HG02623 (cell line): ENCODE data around the gene PIEZO1.

Experiments used
- ATAC-seq: cut with Tn5 transposase; IDR thresholded peaks from one replicate; pipeline ENCODE4 v1.9.1; 2021; ENCODE audit warnings: moderate library complexity; ENCODE audit not compliant: unreplicated experiment

Gene PIEZO1

GRCh38 chr16:88770461-88771293 is 14.3 kb downstream of the PIEZO1 start:
- no peak for ATAC-seq

GRCh38 chr16:88769617-88770460 is 15.2 kb downstream of the PIEZO1 start:
- ATAC-seq = no peak

GRCh38 chr16:88768071-88768783 is 16.8 kb downstream of the PIEZO1 start:
- no peak for ATAC-seq

- no peak for ATAC-seq
Measured at GRCh38 chr16:88767546-88768070, 17.4 kb downstream of the PIEZO1 start.

- ATAC-seq = no peak
Measured at GRCh38 chr16:88766975-88767374, 18.0 kb downstream of the PIEZO1 start.

- no peak for ATAC-seq
Measured at GRCh38 chr16:88764913-88765349, 20.1 kb downstream of the PIEZO1 start.

GRCh38 chr16:88764080-88764479 is 20.9 kb downstream of the PIEZO1 start:
- no peak for ATAC-seq

GRCh38 chr16:88763502-88764053 is 21.4 kb downstream of the PIEZO1 start:
- ATAC-seq = no peak

- ATAC-seq = no peak
Measured at GRCh38 chr16:88762941-88763340, 22.1 kb downstream of the PIEZO1 start.

GRCh38 chr16:88762258-88762870 is 22.7 kb downstream of the PIEZO1 start:
- ATAC-seq = no peak

GRCh38 chr16:88761830-88762229 is 23.2 kb downstream of the PIEZO1 start:
- ATAC-seq = no peak

GRCh38 chr16:88761143-88761534 is 23.9 kb downstream of the PIEZO1 start:
- ATAC-seq = no peak

- no peak for ATAC-seq
Measured at GRCh38 chr16:88760424-88761142, 24.4 kb downstream of the PIEZO1 start.

- ATAC-seq = no peak
Measured at GRCh38 chr16:88759976-88760350, 25.1 kb downstream of the PIEZO1 start.

- ATAC-seq = no peak
Measured at GRCh38 chr16:88759245-88759975, 25.6 kb downstream of the PIEZO1 start.

GRCh38 chr16:88758944-88759244 is 26.1 kb downstream of the PIEZO1 start:
- no peak for ATAC-seq

- no peak for ATAC-seq
Measured at GRCh38 chr16:88758227-88758943, 26.6 kb downstream of the PIEZO1 start.

GRCh38 chr16:88755745-88756443 is 29.1 kb downstream of the PIEZO1 start:
- ATAC-seq = no peak
